Activated CD4-positive, alpha-beta T cell treated with anti-CD3 and anti-CD28 coated beads, Interleukin-2, Interleukin-6, amounts not matched to agents 100 ng/mL and 50 ng/mL, durations not matched to agents 16 hours and 8 hours (primary cell): ENCODE data around the gene ULK4.
"Not testable (repeated sequence)": the region's sequence is repeated elsewhere in the genome, so short reads cannot be mapped to it uniquely, and the experiment has no call there.

ENCODE experiments used
- DNase-seq: peaks from one replicate; pipeline ENCODE4 v3.0.0-alpha.2; 2020

The ULK4 gene

DNA sequence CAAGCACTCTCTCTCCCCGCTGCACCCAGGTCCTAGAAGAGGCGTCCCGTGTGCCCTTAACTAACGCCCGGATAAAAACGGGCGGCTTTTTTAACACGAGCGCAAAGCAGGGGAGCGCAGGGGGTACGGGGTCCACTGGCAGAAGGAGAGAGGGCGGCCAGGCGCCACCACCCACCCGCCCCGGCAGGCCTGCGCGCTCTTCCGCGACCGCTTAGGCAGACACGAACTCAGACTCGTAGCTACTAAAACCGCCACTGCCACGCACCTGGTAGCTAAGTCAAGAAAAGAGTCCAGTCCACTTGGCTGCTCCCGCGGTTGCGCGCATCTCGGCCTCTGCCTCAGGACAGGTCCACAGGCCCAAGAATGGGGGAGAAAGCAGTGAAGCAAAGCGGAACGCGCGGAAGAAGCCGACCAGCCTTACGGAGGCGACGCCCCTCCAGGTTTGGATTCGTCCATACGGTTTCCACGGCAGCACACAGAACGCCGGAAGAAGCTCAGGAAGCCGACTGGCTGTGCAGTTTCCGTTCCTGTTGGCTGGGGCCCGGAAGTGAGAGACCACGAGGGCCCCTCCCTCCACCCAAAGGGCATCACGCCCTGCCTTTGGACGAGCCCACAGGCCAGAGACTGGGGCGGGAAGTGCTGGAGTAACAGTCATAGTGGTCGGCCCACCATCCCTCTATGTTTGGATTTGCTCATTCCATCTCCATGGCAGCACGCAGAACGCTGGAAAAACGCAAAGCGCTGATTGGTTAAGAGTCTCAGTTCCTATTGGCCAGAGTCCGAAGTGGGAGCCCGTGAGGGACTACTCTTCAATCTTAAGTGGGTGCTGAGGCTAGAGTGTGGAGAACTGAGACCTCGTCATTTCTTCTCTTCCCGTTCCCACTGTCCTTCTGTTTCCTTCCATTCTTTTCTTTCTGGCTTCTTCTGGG, at the start of gene ULK4:
Gene ULK4, minus strand, starts transcription at position 353 of the 929 bp plus-strand sequence. CDS start 7,344 bp downstream, outside the sequence.
- peak; percentile 98 for DNase-seq

GRCh38 chr3:42010530-42010929, 48.6 kb upstream of the ULK4 start:
- no peak for DNase-seq

DNA sequence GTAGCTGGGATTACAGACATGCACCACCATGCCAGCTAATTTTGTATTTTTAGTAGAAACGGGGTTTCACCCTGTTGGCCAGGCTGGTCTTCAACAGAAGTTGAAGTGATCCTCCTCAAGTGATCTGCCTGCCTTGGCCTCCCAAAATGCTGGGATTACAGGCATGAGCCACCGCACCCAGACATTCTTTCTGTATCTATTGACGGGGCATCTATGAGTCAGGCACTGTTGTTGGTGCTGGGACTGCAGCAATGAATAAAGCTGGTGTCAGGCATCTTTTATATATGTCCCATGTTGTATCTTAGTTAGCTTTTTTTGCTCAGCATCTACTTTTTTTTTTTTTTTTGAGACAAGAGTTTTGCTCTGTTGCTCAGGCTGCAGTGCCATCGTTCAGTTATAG, 47.6 kb upstream of the ULK4 start:
- DNase-seq = no peak

- DNase-seq = no peak
These were observed 45.9 kb upstream of the ULK4 start for GRCh38 chr3:42007785-42008184.

DNA sequence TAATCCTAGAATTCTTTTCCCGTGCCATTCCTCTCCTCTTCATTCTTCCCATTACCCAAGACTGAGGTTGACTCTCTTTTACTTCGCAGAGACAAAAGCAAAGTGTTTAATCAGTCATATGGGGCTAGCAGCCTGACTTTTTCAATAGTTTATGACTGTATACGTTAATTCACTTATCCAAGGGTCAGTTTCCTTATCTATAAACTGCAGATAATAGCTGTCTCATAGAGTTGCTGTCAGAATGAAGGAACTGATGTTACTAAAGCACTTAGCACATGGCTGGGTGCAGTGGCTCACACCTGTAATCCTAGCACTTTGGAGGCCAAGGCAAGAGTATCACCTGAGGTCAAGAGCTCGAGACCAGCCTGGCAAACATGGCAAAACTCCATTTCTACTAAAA, 43.5 kb upstream of the ULK4 start:
- DNase-seq = no peak

DNA sequence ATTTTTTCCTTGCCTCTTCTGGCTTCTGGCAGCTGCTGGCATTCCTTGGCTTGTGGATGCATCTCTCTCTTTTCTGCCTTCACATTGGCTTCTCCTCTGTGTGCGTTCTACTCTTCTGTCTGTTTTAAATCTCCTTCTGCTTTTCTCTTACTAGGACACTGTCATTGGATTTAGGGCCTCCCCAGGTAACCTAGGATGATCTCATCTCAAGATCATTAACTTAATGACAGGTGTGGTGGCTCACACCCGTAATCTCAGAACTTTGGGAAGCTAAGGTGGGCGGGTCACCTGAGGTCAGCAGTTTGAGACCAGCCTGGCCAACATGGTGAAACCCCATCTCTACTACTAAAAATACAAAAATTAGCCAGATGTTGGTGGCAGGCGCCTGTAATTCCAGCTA, 40.9 kb upstream of the ULK4 start:
- DNase-seq = no peak

DNA sequence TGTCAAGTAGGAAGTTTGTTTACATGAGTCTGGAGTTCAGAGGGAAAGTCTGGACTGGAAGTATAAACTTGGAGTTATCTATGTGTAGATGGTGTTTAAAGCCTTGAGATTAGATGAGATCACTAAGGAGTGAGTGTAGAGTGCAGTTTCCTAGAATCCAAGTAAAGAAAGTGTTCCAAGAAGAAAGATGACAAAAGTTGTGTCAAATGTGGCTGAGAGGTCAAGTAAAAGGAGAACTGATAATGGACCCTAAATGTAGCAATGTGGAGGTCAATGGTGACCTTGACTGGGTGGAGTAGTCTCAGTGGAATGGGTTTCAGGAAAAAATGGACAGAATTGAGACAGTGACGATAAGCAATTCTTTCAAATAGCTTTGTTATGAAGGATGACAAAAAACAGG, 39.9 kb upstream of the ULK4 start:
- DNase-seq = no peak

- no peak for DNase-seq
These were observed 38.0 kb upstream of the ULK4 start for GRCh38 chr3:41999909-42000308.

GRCh38 chr3:41997702-41998550, 36.0 kb upstream of the ULK4 start:
- no peak for DNase-seq

- DNase-seq = no peak
These were observed 29.5 kb upstream of the ULK4 start for GRCh38 chr3:41991437-41991836.

DNA sequence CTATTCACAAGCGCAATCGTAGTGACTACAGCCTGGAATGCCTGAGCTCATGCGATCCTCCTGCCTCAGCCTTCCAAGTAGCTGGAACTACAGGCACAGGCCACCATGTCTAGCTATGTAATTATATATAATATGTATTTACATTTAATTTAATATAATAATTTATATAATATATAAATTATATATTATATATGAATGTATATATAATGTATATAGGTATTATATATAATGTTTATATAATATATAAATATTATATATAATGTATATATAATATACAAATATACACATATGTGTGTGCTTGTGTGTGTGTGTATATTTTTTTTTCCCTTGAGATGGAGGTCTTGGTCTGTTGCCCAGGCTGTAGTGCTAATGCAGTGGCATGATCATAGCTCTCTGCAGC, 27.6 kb upstream of the ULK4 start:
- DNase-seq = no peak

DNA sequence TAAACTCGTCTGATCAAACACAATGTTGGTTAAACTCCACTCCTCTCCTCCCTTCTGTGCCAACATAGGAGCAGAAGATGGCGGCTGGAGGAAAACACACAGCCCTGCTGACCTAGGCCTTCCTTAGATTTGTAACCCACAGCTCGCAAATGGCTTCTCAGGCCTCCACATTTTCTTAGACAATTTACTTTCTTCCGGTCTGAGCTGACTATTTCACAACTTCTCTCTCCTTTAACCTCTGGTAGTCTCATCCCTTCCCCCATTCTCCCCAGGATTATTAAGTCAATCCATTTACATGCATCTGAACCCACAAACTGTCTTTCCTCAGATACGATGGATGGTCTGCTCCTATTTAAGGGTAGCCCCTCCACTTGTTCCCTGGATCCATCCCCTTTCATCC, 25.7 kb upstream of the ULK4 start:
- no peak for DNase-seq

DNA sequence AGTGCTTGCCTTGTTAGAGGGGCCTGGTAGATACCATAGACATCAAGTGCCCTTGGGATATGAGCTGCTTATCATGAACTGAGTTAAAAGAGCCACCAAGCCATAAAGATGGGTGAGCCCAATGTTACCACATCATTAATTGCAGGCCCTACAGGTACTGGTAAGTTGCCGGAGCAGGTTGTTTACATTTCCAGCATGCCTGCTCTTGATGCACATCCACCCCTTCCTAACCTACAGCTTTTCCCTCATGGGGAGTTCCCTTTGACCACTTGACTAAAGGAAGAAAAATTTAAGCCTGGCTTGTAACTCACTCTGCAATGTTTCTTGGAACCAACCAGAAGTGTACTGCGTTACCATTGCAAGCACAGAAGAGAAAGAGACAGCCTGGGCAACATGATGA, 24.7 kb upstream of the ULK4 start:
- DNase-seq = no peak

DNA sequence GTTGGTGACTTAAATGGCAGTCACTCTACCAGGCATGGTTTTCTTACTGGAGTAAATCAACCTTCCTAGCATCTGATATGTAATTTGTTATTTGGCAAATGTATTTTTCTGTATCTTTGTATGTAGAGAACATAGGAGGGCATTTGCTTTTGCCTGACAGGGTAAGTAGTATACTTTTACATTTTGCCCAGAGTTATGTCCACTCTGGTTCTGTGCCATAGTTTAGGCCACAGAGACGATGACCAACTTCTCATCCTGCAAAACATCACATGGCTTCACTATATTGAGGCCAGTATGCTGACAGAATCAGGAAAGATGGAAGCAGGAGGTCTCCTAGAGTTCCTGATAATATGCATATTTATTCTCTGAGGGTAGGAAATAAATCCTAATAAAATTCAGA, 23.1 kb upstream of the ULK4 start:
- no peak for DNase-seq

- DNase-seq = not testable (repeated sequence)
These were observed 21.2 kb upstream of the ULK4 start for GRCh38 chr3:41983091-41983490.

GRCh38 chr3:41977401-41977800, 15.5 kb upstream of the ULK4 start:
- not testable (repeated sequence) for DNase-seq

DNA sequence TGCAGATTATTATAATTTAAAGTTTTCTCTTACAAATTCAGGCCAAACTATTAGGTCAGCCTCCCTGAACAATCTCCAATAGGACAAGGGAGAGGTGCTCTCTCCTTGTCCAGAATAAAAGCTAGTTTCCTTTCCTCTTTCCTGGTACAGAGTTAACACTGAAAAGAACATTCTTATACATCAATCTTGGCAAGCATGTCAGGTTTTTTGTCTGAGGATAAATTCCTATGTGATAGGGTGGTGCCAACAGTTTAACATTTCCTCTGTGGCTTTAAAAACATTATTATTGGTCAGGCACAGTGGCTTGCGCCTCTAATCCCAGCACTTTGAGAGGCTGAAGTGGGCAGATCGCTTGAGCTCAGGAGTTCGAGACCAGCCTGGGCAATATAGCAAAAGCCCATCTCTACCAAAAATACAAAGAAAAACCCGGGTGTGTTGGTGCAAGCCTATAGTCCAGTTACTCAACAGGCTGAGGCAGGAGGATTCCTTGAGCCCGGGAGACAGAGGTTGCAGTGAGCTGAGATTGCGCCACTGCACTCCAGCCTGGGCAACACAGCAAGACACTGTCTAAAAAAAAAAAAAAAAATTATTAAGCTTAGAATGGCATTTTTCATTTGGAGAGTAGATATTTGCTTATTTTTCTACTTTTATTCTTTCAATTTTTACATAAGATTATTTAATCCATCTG, 13.7 kb upstream of the ULK4 start:
- no peak for DNase-seq

DNA sequence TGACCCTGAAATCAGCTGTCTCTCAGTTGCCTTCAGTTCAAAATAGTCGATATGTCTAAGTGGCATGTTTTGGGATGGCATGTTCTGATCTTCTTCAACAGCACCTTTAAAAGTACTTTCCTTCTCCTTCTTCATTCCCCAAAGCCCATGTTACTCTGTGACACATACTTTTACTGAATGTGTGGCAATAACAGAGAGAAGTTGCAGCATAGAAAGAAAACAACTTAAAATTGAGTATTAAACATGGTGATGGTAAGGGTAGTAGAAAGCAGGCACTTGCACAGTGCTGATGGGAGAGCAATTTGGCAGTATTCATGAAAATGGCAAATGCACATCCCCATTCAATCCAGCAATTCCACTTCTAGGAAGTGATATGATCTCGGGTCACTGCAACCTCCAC, 12.3 kb upstream of the ULK4 start:
- no peak for DNase-seq

GRCh38 chr3:41972802-41973201, 10.9 kb upstream of the ULK4 start:
- no peak for DNase-seq

DNA sequence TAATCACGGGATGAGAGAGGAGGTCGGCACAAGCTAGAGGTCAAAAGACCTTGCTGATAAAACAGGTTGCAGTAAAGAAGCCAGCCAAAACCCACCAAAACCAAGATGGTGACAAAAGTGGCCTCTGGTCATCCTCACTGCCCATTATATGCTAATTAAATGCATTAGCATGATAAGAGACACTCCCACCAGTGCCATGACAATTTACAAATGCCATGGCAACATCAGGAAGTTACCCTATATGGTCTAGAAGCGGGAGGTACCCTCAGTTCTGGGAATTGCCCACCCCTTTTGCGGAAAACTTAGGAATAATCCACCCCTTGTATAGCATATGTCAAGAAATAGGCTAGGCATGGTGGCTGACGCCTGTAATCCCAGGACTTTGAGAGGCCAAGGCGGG, 4.3 kb upstream of the ULK4 start:
- DNase-seq = no peak

DNA sequence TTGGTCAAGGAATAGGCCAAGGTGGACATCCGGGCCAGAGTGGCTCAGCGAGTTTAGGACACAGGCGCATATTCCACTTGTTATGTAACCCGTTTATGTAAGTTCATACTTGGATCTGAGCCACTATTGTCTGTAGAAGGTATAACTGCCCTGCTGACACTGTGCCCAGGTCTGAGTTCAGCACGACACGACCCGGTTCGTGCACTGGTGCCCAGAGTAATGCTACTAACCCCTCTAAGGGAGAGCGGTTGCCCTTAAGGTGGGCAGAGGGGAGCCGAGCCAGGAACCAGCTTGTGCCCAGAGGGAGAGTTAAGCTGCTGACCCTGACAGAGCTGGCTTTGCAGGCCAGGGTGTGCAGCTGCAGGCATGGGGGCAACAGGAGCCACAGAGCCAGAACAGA, 1.9 kb upstream of the ULK4 start:
- DNase-seq = no peak

GRCh38 chr3:41960826-41961750, 815 bp downstream of the ULK4 start:
- peak; percentile 60 for DNase-seq
